GM10847 (cell line): ENCODE results near the gene TWIST1.

Source experiments
- POLR2A ChIP-seq: IDR thresholded peaks from 2 replicates; pipeline ENCODE4 v1.6.1; 2011; ENCODE audit not compliant: insufficient read length; ENCODE audit errors: extremely low read depth

The TWIST1 gene

GRCh38 chr7:19107356-19108146, 9.9 kb downstream of the TWIST1 start:
- no peak for TF ChIP-seq POLR2A

DNA sequence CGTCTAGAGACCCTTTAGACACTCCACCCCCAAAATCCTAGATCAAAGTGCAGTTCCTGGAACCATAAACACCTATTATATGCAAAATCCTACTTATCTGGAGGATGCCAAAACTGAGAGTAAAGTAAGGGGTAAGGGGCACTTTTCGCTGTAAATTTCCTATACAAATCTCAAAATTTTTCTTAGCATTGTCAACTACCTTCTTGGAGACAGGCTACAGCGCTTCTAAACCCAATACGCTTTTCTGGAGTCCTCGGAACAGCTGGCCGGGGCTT, 10.4 kb downstream of the TWIST1 start:
- no peak for TF ChIP-seq POLR2A

DNA sequence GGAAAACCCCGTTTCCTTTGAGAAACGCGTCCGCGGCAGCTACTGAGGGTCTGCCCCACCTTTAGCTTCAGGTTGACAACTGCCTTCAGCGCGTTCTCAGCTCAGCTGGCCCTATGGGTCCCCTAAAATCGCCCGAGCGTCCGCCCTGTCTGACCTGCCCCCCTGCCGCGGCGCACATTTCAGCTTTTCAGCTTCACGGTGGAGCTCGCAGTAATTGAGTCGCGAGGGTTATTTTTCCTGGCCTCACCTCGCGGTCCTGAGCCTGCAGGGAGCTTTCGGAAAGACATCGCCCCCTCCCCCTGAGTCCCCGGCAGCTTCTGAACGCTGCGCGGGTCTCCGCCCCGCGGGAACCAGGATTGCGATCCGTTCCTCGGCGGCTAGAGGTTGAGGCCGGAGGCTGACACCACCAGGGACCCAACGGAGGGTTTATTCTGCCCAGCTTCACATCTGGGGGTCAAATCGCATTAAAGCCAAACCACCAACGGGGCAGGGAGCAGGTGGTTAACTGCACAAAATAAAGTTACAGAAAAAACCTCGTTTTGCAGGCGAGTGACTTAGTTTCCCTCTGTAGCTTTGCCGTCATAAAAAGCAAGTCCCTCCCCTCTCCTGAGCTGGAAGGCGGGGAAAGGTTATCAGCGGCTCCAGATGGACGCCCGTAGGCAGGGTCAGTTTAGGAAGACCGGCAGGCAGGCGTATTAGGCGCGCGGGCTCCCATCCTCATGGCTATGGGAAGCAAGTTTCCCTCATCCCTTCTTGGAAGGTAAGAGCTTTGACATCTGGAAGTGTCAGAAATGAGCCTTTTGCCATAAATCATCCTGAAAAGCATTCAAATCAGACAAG, 11.0 kb downstream of the TWIST1 start:
- TF ChIP-seq POLR2A = no peak

- TF ChIP-seq POLR2A = no peak
Measured at GRCh38 chr7:19105546-19105945, 11.9 kb downstream of the TWIST1 start.

- TF ChIP-seq POLR2A = no peak
Measured at GRCh38 chr7:19104811-19105210, 12.6 kb downstream of the TWIST1 start.

GRCh38 chr7:19102884-19103283, 14.6 kb downstream of the TWIST1 start:
- no peak for TF ChIP-seq POLR2A

DNA sequence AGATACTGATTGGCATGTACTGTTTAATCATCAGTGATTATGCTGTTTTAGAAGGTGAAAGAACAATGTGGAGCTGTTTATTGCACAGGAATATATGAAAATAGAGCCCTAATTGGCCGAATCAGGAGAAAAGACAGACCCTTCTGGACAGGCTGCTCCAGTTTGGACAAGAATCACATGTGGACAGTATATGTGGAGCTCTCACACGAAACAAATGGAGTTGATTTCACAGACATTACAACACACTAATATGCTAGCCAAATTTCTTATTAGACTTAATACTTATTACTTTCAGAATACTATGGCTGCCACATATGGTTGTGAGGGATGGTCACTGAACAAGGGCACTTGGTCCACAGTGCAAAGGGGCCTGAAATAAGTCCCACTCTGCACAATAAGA, 15.5 kb downstream of the TWIST1 start:
- TF ChIP-seq POLR2A = no peak

GRCh38 chr7:19101472-19101871, 16.0 kb downstream of the TWIST1 start:
- TF ChIP-seq POLR2A = no peak

DNA sequence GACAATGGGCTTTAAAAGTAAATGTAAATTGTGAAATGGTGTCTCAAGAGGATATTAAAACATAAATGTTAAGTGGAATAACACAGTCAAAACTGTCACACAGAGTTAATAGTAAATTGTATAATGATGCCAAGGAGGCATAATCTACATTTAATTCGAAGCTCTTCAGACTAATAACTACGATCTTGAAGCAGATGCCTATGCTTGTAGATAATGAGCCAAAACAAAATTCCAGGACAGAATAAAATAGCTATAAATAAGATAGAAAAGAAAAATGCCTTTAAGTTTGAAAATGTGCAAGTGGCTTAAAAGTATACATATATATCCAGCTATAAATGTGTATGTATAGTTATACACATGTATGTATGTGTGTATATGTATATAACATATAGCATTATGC, 17.5 kb downstream of the TWIST1 start:
- no peak for TF ChIP-seq POLR2A

GRCh38 chr7:19099194-19099593, 18.2 kb downstream of the TWIST1 start:
- TF ChIP-seq POLR2A = no peak

DNA sequence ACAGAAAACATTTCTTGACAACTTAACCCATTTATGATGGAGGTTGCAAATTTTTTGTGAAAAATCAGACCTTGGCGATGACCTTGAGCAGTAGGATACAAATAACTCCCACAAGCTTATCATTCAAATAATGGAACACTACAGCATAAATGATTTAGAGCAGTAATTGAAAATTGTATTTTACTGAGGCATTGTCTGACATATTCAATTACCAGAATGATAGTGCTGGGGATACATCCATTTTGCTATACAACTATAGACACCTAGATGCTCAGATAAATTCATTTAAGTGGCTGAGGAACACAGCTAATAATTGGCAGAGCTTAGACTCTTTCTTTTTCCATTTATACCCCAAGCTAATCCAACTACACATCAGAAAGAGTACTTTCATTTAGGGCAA, 18.9 kb downstream of the TWIST1 start:
- no peak for TF ChIP-seq POLR2A

DNA sequence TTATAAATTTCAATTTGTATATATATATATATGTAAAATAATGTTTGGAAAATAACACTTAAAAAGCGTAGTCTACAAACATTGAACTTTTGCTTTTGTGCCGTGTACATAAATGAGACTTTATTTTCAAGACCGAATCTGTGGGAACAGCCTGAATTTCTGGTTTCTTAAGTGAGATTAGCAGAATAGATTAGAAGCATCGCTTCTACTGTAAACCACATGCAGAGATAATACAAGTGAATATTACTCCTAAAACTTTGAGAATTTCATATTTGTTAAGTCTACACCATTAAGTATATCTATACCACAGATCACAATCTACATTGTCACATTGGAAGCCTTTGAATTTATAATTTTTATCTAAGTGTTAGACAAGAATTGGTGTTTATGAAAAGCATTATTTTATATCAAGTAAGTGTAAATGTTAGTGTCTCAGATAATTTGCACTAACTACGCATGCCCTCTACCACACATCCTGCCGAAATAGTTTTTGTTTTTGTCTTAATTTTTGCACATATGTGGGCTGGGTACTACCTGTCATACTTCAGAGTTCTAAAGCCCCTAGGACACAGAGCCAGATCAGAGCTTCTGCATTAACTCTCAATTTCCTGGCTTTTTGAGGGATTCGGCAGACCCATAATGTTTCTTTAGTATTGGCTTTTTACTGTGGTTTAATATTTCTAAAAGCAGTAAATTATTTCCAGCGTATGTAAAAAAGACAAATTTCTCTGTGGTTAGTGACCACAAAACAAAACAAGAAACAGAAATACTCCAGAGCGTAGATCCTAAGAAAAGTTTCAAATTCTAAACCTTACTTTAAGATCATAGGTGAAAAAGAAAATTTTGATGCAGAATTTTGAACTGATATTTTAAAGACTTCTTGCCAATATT, 20.0 kb downstream of the TWIST1 start:
- TF ChIP-seq POLR2A = no peak

- no peak for TF ChIP-seq POLR2A
Measured at GRCh38 chr7:19095353-19095860, 22.0 kb downstream of the TWIST1 start.

DNA sequence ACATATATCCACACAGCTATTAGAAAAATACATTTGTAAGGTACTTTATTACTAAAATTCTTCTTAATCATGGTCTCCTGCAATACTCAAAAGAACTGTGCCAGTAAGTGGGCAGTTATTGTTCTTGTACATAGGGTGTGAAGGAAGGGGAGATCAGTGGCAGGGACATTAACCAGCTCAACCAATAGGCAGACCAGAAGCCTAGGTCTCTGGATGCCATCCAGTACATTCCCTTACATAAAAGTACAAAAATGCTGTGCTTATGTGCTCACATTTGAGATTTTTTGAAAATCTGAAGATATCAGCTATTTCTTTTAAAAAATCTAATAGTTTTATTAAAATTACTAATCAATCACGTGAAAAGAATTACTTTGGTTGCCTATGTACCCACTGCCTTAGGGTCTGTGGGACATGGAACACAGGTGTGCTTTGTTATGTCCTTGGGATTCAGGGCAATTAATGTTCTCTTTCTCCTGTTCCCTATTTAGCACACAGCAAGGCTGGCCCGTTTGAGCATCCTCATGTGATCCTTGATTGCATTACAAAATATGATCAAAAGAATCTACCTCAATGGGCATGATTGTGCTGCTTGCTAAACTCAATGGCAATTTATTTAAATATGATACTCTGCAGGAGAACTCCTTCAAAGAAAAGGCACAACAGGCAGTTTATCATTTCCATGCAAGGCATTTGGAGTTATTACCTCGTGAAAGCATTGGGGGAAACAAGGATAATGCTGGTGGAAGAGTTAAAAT, 22.7 kb downstream of the TWIST1 start:
- TF ChIP-seq POLR2A = no peak

DNA sequence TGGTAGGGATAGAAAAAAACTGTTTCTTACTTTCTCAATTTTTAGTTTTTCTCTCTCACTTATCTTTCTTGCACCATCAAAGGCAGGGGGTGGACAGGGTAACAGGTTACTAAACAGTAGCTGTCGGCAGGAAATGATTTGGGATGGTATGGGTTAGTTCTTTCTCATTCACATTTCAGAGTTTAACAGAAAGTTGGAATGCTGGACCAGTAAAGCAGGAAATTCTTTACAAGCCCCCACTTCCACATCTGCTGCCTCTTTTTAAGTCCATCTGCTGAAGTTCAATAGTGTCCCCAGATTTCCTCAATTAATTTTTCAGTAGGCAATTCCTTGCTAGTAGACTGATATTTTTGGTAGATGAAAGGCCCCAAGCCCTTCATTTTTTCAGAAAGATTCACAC, 23.3 kb downstream of the TWIST1 start:
- TF ChIP-seq POLR2A = no peak

- no peak for TF ChIP-seq POLR2A
Measured at GRCh38 chr7:19091550-19092200, 25.8 kb downstream of the TWIST1 start.
